Fibroblast of the conjunctiva (primary cell): Measurements from ENCODE around the gene MBNL2.
A peak's percentile ranks its signal among the peaks of the same experiment; 100 is the strongest.
"Not testable (repeated sequence)": the region's sequence is repeated elsewhere in the genome, so short reads cannot be mapped to it uniquely, and the experiment has no call there.

Experiments
- DNase-seq: peaks from one replicate; pipeline ENCODE4 v3.0.0-alpha.2; 2010; ENCODE audit warnings: low read depth

Gene MBNL2

GRCh38 chr13:97221989-97222700, at the start of gene MBNL2:
TSS of gene MBNL2 (plus strand) at chr13:97222333. CDS start at chr13:97276236, 53,903 bp downstream.
- DNase-seq: peak; percentile 93

GRCh38 chr13:97174638-97175037, 47.5 kb upstream of the MBNL2 start:
- no peak for DNase-seq

- DNase-seq: no peak
Measured at GRCh38 chr13:97175041-97175440, 47.1 kb upstream of the MBNL2 start.

- DNase-seq: no peak
Measured at GRCh38 chr13:97179501-97179900, 42.6 kb upstream of the MBNL2 start.

- no peak for DNase-seq
Measured at GRCh38 chr13:97182111-97182890, 39.8 kb upstream of the MBNL2 start.

- no peak for DNase-seq
Measured at GRCh38 chr13:97185291-97185690, 36.8 kb upstream of the MBNL2 start.

- no peak for DNase-seq
Measured at GRCh38 chr13:97185751-97186150, 36.4 kb upstream of the MBNL2 start.

GRCh38 chr13:97188207-97188606, 33.9 kb upstream of the MBNL2 start:
- no peak for DNase-seq

GRCh38 chr13:97189928-97190327, 32.2 kb upstream of the MBNL2 start:
- no peak for DNase-seq

GRCh38 chr13:97191142-97191541, 31.0 kb upstream of the MBNL2 start:
- no peak for DNase-seq

- DNase-seq: no peak
Measured at GRCh38 chr13:97191615-97192014, 30.5 kb upstream of the MBNL2 start.

- no peak for DNase-seq
Measured at GRCh38 chr13:97192166-97192565, 30.0 kb upstream of the MBNL2 start.

GRCh38 chr13:97193577-97193976, 28.6 kb upstream of the MBNL2 start:
- no peak for DNase-seq

- DNase-seq: no peak
Measured at GRCh38 chr13:97194479-97194878, 27.7 kb upstream of the MBNL2 start.

- no peak for DNase-seq
Measured at GRCh38 chr13:97196340-97196739, 25.8 kb upstream of the MBNL2 start.

- no peak for DNase-seq
Measured at GRCh38 chr13:97198753-97199152, 23.4 kb upstream of the MBNL2 start.

- no peak for DNase-seq
Measured at GRCh38 chr13:97199451-97199850, 22.7 kb upstream of the MBNL2 start.

- DNase-seq: no peak
Measured at GRCh38 chr13:97200081-97200942, 21.8 kb upstream of the MBNL2 start.

- DNase-seq: no peak
Measured at GRCh38 chr13:97202761-97203160, 19.4 kb upstream of the MBNL2 start.

GRCh38 chr13:97205465-97205864, 16.7 kb upstream of the MBNL2 start:
- no peak for DNase-seq

- DNase-seq: no peak
Measured at GRCh38 chr13:97205982-97206381, 16.2 kb upstream of the MBNL2 start.

- not testable (repeated sequence) for DNase-seq
Measured at GRCh38 chr13:97207252-97207651, 14.9 kb upstream of the MBNL2 start.

GRCh38 chr13:97211300-97211699, 10.8 kb upstream of the MBNL2 start:
- no peak for DNase-seq
